Epithelial cell of prostate (primary cell): Measurements from ENCODE around the gene SPATA16.
"Not testable (repeated sequence)": the region's sequence is repeated elsewhere in the genome, so short reads cannot be mapped to it uniquely, and the experiment has no call there.

Source experiments
- DNase-seq: peaks from one replicate; pipeline ENCODE4 v3.0.0-alpha.2; 2011; ENCODE audit warnings: low read depth, low spot score
- H3K27ac ChIP-seq: fragments of 450-650 bp; 2 replicates; pipeline ENCODE4 v1.5.1; 2017; ENCODE audit warnings: mild to moderate bottlenecking

SPATA16 gene

GRCh38 chr3:173066044-173067004, 74.7 kb downstream of the SPATA16 start:
- no peak overlapping the region for H3K27ac ChIP-seq
- DNase-seq = no peak

- no peak for DNase-seq
- H3K27ac ChIP-seq = no peak overlapping the region
Observed at GRCh38 chr3:173065543-173065981, 75.5 kb downstream of the SPATA16 start.

GRCh38 chr3:173064631-173065030, 76.4 kb downstream of the SPATA16 start:
- no peak overlapping the region for H3K27ac ChIP-seq
- no peak for DNase-seq

- H3K27ac ChIP-seq = no peak overlapping the region
- no peak for DNase-seq
Observed at GRCh38 chr3:173058229-173058628, 82.8 kb downstream of the SPATA16 start.

GRCh38 chr3:173055228-173055933, 85.7 kb downstream of the SPATA16 start:
- no peak overlapping the region for H3K27ac ChIP-seq
- no peak for DNase-seq

- no peak for DNase-seq
- no peak overlapping the region for H3K27ac ChIP-seq
Observed at GRCh38 chr3:173049360-173049759, 91.7 kb downstream of the SPATA16 start.

GRCh38 chr3:173045770-173046382, 95.2 kb downstream of the SPATA16 start:
- H3K27ac ChIP-seq = no peak overlapping the region
- DNase-seq = no peak

GRCh38 chr3:173044998-173045397, 96.0 kb downstream of the SPATA16 start:
- H3K27ac ChIP-seq = no peak overlapping the region
- no peak for DNase-seq

GRCh38 chr3:173043757-173044156, 97.3 kb downstream of the SPATA16 start:
- DNase-seq = no peak
- H3K27ac ChIP-seq = no peak overlapping the region

- no peak overlapping the region for H3K27ac ChIP-seq
- no peak for DNase-seq
Observed at GRCh38 chr3:173038484-173038871, 102.6 kb downstream of the SPATA16 start.

GRCh38 chr3:173037840-173038483, 103.1 kb downstream of the SPATA16 start:
- no peak overlapping the region for H3K27ac ChIP-seq
- no peak for DNase-seq

- DNase-seq = no peak
- H3K27ac ChIP-seq = no peak overlapping the region
Observed at GRCh38 chr3:173030273-173030672, 110.8 kb downstream of the SPATA16 start.

- no peak overlapping the region for H3K27ac ChIP-seq
- no peak for DNase-seq
Observed at GRCh38 chr3:173028351-173028750, 112.7 kb downstream of the SPATA16 start.

- no peak for DNase-seq
Observed at GRCh38 chr3:173027429-173027828, 113.6 kb downstream of the SPATA16 start.

GRCh38 chr3:173025941-173026340, 115.1 kb downstream of the SPATA16 start:
- no peak for DNase-seq
- no peak overlapping the region for H3K27ac ChIP-seq

More at GRCh38 chr3:173027429-173027828, 113.6 kb downstream of the SPATA16 start:
- H3K27ac ChIP-seq = no peak overlapping the region

GRCh38 chr3:173021547-173022185, 119.4 kb downstream of the SPATA16 start:
- DNase-seq = no peak
- no peak overlapping the region for H3K27ac ChIP-seq

GRCh38 chr3:173020128-173020527, 120.9 kb downstream of the SPATA16 start:
- DNase-seq, H3K27ac ChIP-seq: not testable (repeated sequence)

GRCh38 chr3:173019378-173019777, 121.7 kb downstream of the SPATA16 start:
- no peak for DNase-seq
- H3K27ac ChIP-seq = no peak overlapping the region

- no peak overlapping the region for H3K27ac ChIP-seq
- DNase-seq = no peak
Observed at GRCh38 chr3:173018758-173019157, 122.3 kb downstream of the SPATA16 start.
